RWPE2 (cell line): ENCODE data around the gene FGF4.

Experiments
- ATAC-seq: fragments of 200-7000 bp; cut with Tn5 transposase; 3 replicates; pipeline ENCODE4 v1.9.1; 2021; ENCODE audit warnings: low read depth
- DNase-seq: peaks from one replicate; pipeline ENCODE4 v3.0.0-alpha.2; 2020; ENCODE audit warnings: low spot score
- H3K27ac ChIP-seq: fragments of 450-650 bp; 2 replicates; pipeline ENCODE4 v1.5.1; 2017; ENCODE audit warnings: mild to moderate bottlenecking; ENCODE audit not compliant: poor library complexity, severe bottlenecking
- H3K27me3 ChIP-seq: fragments of 250-450 bp; sonication (Bioruptor Pico); 2 replicates; pipeline ENCODE4 v1.5.1; 2021; ENCODE audit warnings: mild to moderate bottlenecking, moderate library complexity; ENCODE audit not compliant: insufficient read depth, poor library complexity, severe bottlenecking
- H3K36me3 ChIP-seq: fragments of 250-450 bp; sonication (Bioruptor Pico); 2 replicates; pipeline ENCODE4 v1.5.1; 2020; ENCODE audit warnings: low read depth, mild to moderate bottlenecking, moderate library complexity
- H3K4me1 ChIP-seq: fragments of 250-450 bp; sonication (Bioruptor Pico); 2 replicates; pipeline ENCODE4 v1.5.1; 2021; ENCODE audit warnings: mild to moderate bottlenecking, moderate library complexity; ENCODE audit not compliant: insufficient read depth, poor library complexity, severe bottlenecking
- H3K4me3 ChIP-seq: fragments of 250-450 bp; sonication (Bioruptor Pico); 2 replicates; pipeline ENCODE4 v1.5.1; 2021; ENCODE audit warnings: mild to moderate bottlenecking, moderate library complexity; ENCODE audit not compliant: severe bottlenecking
- H3K9me3 ChIP-seq: fragments of 250-450 bp; sonication (Bioruptor Pico); 2 replicates; pipeline ENCODE4 v1.5.1; 2021; ENCODE audit warnings: mild to moderate bottlenecking, moderate library complexity; ENCODE audit not compliant: severe bottlenecking
- CTCF ChIP-seq: fragments of 450-650 bp; IDR thresholded peaks from one replicate; pipeline ENCODE4 v1.5.1; 2017; ENCODE audit warnings: mild to moderate bottlenecking, moderate library complexity; ENCODE audit not compliant: poor library complexity, severe bottlenecking

FGF4 gene

GRCh38 chr11:69775163-69775755, at the start of gene FGF4:
Gene FGF4, minus strand, starts transcription at chr11:69775341. Its CDS starts 257 bp downstream, at chr11:69775084.
- Histone ChIP-seq H3K27ac (no peak within 1 kb of the TSS), H3K27me3 (peaks cover 66% of the 10 kb centered on the region), H3K4me1 (no peaks in the 10 kb centered on the region), H3K9me3 (no peaks in the 10 kb centered on the region), H3K4me3 (no peak within 1 kb of the TSS), H3K36me3 (no peaks in the 10 kb centered on the region)
- TF ChIP-seq CTCF = no peak
- peak; percentile 27; the same call in 1 of the 3 replicates for ATAC-seq
- no peak for DNase-seq

- peaks cover 31% of the 10 kb centered on the region for H3K27me3 ChIP-seq
- no peak for DNase-seq
- ATAC-seq = no peak
- H3K36me3 ChIP-seq = no peaks in the 10 kb centered on the region
- no peaks in the 10 kb centered on the region for H3K9me3 ChIP-seq
- peaks cover 3% of the 10 kb centered on the region for H3K4me1 ChIP-seq
- no peak overlapping the region for H3K4me3 ChIP-seq
- TF ChIP-seq CTCF = no peak
- no peak overlapping the region for H3K27ac ChIP-seq
These were observed 48.6 kb upstream of the FGF4 start for GRCh38 chr11:69823641-69824265.

GRCh38 chr11:69822676-69823494, 47.7 kb upstream of the FGF4 start:
- Histone ChIP-seq H3K27ac (no peak overlapping the region), H3K4me3 (no peak overlapping the region), H3K9me3 (no peaks in the 10 kb centered on the region), H3K4me1 (peaks cover 3% of the 10 kb centered on the region), H3K36me3 (no peaks in the 10 kb centered on the region), H3K27me3 (peaks cover 39% of the 10 kb centered on the region)
- DNase-seq (no peak), ATAC-seq (no peak)
- TF ChIP-seq CTCF = no peak

GRCh38 chr11:69821511-69822040, 46.4 kb upstream of the FGF4 start:
- H3K36me3 ChIP-seq = no peaks in the 10 kb centered on the region
- H3K27me3 ChIP-seq = peaks cover 52% of the 10 kb centered on the region
- ATAC-seq = no peak

More at GRCh38 chr11:69821511-69822040, 46.4 kb upstream of the FGF4 start:
- no peak for DNase-seq
- H3K27ac ChIP-seq = no peak overlapping the region
- no peaks in the 10 kb centered on the region for H3K9me3 ChIP-seq
- no peak for TF ChIP-seq CTCF
- H3K4me3 ChIP-seq = no peak overlapping the region
- peaks cover 3% of the 10 kb centered on the region for H3K4me1 ChIP-seq
